DOHH2 (cell line): Measurements from ENCODE around the gene TXK.

Experiments
- EZH2phosphoT487 ChIP-seq: fragments of 200-600 bp; sonication (generic); IDR thresholded peaks from 2 replicates; pipeline ENCODE4 v1.6.1; 2017; ENCODE audit warnings: borderline replicate concordance, mild to moderate bottlenecking, antibody characterized with exemption, low read length, moderate library complexity, mixed read lengths
- TF ChIP-seq, protein P1 (sequence below): fragments of 200-600 bp; sonication (generic); IDR thresholded peaks from one replicate; pipeline ENCODE4 v1.5.1; 2014; ENCODE audit warnings: antibody characterized with exemption, mild to moderate bottlenecking, low read depth, low read length; ENCODE audit not compliant: poor library complexity, severe bottlenecking

GRCh38 chr4:48120132-48120531 lies 13.9 kb downstream of the TXK start:
- TF ChIP-seq, protein P1, sequence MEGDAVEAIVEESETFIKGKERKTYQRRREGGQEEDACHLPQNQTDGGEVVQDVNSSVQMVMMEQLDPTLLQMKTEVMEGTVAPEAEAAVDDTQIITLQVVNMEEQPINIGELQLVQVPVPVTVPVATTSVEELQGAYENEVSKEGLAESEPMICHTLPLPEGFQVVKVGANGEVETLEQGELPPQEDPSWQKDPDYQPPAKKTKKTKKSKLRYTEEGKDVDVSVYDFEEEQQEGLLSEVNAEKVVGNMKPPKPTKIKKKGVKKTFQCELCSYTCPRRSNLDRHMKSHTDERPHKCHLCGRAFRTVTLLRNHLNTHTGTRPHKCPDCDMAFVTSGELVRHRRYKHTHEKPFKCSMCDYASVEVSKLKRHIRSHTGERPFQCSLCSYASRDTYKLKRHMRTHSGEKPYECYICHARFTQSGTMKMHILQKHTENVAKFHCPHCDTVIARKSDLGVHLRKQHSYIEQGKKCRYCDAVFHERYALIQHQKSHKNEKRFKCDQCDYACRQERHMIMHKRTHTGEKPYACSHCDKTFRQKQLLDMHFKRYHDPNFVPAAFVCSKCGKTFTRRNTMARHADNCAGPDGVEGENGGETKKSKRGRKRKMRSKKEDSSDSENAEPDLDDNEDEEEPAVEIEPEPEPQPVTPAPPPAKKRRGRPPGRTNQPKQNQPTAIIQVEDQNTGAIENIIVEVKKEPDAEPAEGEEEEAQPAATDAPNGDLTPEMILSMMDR, result no peak
- TF ChIP-seq EZH2phosphoT487, result no peak
